GM19043 (cell line): ENCODE results near the gene NTNG2.

Experiments used
- ATAC-seq: cut with Tn5 transposase; IDR thresholded peaks from one replicate; pipeline ENCODE4 v1.9.1; 2021; ENCODE audit warnings: low read depth; ENCODE audit not compliant: unreplicated experiment

Gene NTNG2

DNA sequence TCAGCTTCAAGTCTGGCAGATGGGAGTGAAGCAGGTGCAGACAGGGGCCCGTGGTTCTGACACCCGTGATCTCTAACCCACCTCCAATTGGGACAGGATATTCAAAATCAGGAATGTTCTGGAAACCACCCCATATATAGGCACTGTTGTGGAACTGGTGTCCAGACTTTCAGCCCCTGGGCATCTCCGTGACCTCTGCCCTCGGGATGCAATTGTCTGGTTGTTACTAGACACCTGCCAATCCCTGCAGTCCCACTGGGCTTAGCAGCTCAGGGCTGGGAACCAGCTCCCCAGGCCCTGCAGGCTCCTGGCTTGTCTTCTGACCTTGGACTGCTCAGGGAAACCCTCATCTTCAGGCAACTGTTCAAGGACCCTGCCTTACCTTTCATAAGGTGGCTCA, 38.8 kb downstream of the NTNG2 start:
- no peak for ATAC-seq

DNA sequence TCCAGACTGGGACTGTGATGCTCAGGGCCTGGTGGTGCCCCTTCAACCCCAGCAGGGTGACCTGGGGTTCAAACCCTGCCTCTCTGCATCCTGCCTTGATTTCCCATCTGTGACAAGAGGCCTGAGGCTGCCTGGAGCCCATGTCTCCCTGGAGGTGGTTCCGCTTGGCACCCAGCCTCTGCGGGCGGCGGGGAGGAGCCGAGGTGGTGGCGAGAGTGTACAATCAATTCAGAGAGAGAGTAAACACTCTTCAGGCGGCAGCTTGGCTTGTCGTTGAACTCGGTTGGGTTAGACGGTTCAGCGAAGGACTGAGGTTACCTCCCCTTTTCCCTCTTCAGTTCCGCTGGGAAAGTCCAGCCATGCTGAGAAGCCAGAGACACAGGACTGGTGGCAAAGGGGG, 39.3 kb downstream of the NTNG2 start:
- no peak for ATAC-seq

DNA sequence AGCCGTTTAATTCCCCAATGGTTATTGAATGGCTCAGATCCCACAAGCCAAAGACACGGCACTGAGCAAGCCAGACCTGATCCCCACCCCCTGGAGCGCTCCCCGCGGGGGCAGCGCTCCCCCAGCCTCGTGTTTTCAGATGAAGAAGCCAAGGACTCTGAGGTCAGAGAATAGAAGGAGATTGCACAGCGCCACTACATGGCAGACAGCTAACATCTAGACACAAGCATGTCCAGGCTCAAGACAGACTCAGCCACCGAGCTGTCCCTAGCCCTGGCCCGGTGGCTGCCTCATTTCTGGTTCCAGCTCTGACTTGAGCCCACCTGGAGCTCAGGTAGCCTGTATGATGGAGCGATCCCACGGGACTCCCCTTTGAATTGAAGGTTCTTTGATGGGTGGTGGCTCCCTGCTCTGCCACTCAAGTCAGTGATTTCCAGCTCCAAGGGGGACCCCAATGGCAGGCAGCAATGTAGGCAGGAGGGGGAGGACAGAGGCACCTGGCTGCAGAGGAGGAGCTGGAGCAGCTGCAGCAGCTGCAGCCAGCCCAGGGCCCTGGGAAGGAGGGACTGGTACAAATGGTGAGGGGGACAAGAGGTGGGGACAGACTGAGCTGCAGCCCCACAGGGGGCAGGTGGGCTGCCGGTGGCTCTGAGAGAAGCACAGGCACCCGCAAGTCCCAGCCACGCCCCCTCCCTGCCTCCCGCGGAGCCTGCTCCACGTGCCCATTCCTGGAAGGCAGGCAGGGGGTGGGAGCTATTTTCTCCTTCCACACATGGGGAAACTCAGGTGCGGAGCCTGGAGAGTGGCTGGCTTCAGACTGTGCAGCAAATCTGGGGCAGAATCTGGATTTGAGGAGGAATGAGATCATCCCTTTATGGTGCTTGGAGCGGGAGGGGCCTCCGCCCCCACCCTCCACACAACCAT, 40.2 kb downstream of the NTNG2 start:
- no peak for ATAC-seq

DNA sequence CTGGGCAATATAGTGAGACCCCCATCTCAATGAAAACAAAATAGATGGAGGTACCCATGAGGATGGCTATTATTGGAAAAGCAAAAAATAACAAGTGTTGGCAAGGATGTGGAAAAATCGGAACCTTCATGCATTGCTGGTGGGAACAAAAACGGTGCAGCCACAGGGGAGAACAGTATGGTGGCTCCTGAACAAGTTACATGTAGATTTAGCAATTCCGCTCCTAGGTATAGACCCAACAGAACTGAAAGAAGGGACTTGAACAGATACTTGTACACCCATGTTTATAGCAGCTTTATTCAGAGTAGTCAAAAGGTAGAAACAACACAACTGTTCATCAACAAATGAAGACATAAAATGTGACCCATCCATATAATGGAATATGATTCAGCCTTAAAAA, 43.0 kb downstream of the NTNG2 start:
- ATAC-seq: no peak

DNA sequence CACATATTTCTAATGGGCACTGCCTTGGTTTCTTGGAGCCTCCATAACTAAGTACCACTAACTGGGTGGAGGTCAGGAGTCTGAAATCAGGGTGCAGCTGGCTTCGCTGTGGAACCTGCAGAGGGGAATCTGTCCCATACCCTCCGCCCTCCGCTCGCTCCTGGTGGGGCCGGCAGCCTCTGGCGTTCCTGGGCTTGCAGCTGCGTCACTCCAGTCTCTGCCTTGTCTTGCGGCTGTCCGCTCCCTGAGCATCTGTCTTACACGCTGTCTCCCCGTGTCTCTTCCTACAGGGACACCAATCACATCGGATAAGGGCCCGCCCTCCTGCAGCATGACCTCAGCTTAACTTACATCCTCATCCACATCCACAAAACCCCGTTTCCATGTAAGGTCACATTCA, 45.4 kb downstream of the NTNG2 start:
- no peak for ATAC-seq

DNA sequence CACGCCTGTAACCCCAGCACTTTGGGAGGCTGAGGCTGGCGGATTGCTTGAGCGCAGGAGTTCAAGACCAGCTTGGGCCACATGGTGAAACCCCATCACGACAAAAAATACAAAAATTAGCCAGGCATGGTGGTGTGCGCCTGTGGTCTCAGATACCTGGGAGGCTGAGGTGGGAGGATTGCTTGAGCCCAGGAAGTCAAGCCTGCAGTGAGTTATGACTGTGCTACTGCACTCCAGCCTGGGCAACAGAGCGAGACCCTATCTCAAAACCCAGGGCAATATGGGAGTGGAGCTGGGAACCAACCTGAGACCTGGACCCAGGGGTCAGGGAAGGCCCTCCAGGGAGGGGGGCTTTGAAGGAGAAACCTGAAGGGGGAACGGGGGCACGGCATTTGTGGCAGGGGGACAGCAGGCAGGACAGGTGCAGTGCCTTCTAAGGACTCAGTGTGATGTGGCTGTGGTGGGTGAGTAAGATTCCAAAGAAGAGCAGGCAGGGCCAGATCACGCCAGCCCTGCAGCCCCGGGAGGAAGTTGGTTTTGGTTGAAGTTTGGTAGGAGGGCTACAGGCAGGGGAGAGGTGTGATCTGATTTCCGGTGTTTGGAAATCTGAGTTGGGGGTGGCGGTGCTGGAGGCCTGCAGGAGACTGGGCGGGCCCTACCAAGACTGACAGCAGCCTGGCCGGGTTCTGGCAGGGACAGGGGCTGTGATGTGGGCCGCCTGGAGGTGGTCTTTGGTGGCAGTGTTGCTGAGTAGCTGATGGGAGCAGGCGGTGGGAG, 46.2 kb downstream of the NTNG2 start:
- ATAC-seq: no peak

DNA sequence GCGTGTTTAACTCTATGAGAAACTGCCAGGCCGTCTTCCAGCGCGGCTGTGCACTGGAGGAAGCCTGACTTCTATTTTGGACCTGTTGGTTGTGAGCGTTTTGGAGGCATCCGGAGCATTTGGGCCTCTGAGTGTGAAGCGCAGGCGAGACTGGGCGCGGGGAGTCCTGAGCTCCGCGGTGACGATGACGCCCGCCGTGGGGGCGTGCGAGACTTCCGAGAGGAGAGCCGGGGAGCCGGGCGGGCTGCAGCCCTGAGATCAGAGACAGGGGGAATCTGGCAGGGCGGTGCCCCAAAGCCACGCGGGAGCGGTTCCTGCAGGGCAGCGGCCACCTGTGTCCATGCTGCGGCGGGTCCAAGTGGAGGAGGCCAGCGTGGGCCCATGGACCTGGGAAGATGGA, 47.4 kb downstream of the NTNG2 start:
- ATAC-seq: no peak

DNA sequence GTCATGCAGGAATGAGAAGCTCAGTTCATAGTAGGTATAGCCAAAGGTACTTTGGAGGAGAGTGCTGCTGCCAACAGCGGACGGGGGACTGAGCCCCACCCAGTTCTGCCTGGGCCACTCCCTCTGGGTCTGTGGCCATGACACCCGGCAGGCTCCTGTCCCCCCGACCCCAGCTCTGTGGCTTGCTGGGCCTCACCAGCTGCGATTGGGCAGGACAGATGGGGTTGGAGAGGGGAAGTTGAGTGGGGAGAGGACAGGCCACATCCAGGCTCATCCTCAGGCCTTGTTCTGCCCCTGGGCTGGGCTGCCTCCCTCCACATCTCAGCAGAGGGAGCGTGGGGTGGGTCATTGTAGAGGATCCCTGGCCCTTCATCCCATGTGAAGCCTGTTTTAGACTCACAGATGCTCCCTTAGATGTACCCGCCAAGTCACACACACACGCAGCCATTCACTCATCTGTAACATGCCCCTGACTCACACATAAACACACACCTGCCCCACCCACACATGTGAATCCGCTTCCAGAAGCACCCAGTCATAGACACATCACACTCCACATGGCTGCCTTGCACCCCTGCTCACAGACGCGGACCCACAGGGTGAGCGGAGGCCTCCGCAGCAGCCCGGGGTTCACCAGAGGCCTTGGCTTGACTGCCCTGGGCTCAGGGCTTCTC, 48.8 kb downstream of the NTNG2 start:
- no peak for ATAC-seq

DNA sequence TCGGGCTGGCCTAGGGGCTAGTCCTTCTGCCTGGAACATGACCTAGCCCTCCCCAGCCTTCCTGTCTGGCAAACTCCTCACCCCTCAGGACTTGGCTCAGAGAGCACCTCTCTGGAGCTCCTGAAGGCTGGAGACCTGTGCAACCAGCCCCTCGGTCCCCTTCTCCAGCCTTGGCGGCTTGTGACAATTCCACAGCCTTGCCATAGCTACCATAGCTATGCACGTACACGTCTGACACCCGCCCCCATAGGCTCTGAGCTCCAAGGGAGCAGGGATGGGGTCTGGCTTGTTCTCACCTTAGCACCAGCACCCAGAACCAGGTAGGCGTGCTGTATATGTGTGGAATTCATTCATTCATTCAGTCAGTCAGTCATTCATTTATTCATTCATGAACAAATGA, 49.7 kb downstream of the NTNG2 start:
- ATAC-seq: no peak

DNA sequence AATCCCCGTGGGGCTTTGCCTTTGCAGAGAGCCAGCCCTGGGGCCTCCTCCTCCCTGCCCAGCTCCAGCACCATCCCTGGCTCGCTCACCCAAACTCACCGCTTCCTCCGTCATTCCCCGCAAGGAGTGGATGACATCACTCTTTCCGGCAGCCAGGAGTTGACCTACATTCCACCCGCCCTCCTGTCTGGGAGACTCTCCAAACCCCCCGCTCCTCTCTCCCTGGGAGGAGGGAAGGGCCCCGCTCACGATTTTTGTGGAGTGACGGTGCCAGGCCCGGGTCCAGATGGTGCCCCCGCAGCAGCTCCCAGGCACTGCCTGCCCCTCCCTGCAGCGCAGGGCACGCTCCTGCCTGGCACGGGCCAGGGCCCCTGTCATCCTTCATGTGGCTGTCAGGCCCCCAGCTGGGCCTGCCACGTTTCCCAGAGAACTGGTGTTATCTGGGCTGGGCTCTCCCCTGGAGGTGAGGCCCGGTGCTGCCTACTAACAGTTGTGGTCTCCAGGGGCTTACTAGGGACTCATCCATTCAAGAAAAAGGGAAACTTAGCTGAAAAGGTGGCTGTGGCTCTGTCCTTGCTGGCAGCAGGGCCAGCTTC, 52.3 kb downstream of the NTNG2 start:
- no peak for ATAC-seq

DNA sequence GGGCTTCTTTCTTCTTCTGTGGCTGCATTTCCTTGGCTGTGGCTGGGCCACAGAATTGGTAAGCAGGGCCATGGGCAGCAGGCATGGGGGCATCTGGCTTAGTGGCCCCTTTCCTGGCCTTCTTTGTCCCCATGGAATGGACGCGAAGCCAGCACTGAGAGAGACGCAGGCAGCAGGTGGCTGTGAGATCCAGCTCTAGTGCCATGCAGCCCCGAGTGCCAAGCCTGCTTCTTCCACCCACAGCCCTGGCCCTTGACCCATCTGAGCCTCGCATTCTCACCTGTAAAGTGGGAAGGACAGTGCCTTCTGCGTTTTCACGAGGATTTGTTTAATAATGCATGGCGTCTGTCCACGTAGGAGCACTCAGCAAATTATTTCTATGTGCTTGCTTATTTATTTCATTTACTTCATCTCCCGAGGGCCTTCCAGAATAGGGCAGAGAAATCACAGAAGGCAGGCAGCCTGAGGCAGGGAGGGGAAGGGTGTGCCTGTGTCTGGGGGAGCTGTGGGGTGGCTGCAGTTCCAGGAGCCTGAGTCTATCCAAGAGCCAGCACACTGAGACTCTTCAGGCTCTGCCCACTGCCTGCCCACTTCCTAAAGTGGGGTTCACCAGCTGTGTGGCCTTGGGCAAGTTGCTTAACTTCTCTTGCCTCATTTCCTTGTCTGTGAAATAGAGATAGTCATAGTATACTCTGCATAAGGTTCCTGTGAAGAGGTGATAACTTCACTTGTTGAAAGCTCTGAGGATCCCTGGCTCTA, 55.2 kb downstream of the NTNG2 start:
- ATAC-seq: no peak

DNA sequence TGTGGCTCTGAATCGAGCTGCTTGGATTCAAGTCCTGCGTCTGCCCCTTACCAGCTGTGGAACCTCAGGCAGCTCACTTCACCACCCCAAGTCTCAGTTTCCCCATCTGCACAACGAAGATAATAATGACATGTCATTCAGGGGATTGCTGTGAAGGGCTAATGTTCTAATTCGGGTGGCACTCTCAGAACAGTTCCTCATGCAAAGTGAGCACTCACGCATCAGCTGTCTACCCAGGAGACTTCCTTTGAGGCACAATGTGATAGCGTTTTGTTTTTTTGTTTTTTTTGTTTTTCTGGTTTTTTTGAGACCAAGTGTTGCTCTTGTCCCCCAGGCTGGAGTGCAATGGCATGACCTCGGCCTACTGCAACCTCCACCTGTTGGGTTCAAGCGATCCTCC, 56.4 kb downstream of the NTNG2 start:
- no peak for ATAC-seq

DNA sequence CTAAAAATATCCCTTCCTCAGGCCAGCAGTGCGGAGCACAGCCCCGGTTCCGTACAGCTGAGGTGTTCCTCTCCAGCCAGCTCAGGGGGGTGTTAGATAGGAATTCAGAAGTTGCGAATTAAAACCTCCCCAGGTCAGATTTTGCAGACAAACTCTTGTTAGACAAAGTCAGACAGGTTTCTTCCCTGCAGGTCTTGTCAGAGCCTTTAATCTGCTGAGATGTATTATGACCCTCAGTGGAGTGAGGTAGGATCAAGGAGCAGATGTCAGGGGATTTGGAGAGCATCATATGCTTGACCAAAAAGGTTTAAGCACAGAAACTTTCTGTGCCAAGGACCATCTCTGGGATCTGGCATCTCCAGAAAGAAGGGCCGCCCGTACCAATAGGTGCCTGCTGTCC, 60.1 kb downstream of the NTNG2 start:
- ATAC-seq: no peak

DNA sequence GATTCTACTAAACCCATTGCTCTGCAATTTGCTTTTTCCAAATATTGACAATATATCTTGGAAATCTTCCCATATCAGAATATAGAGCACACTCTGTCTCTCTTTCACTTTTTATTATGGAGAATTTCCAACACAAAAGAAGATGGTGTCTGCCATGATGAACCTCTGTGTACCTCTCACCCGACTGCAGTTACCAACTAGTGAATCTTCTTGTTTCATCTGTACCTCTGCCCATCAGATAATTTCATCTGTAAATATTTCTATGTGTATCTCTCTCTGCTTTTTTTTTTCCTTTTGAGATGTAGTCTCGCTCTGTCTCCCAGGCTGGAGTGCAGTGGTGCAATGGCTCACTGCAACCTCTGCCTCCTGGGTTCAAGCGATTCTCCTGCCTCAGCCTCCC, 62.8 kb downstream of the NTNG2 start:
- no peak for ATAC-seq

DNA sequence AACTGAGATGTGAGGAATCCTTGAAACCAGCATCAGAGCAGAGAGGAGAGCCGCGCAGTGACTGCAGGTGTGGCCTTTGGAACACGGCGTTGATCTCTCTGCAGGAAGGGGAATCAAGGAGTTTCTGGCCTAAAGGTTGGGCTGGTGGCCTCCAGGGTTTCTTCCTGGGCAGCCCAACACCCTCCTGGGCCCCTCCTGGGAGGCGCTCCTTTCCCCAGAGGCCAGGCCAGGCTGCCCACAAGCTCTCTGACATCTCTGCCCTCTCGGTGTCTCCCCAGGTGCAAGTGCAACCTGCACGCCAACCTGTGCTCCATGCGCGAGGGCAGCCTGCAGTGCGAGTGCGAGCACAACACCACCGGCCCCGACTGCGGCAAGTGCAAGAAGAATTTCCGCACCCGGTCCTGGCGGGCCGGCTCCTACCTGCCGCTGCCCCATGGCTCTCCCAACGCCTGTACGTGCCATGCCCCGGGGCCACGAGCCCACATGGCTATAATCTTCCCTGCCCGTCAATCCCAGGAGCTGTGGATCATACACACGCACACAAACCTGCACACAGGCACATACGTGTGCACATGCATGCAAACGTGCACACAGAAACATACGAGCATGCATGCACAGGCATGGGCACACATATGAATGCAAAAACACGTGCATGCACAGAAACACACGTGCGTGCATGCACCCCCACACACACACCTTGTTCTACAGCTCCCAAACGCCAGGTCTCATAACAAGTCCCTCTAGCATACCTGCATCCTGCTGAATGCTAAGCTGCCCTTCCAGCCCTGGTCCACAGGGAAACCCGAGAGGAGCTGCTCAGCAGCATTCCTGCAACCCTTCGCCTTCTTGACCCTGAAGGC, 64.9 kb downstream of the NTNG2 start:
- no peak for ATAC-seq

DNA sequence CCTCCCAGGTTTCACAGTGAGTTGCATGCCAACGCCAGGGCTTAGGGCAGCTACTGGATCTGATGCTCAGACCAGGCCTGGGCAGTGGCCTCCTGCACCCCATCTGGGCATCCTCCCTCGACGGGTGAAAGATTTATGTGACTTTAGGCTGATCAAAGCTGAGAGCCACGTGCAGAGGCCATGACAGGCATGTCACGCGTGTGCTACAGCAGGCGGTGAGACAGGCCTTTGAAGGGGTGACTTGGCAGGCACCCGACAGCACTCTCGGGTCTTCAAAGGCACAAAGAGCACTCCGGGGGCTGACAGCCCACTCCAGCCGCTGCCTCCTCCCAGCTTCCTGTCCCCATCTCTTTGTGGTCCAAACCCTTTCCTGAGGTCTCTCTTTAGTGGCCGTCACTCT, 66.2 kb downstream of the NTNG2 start:
- no peak for ATAC-seq

DNA sequence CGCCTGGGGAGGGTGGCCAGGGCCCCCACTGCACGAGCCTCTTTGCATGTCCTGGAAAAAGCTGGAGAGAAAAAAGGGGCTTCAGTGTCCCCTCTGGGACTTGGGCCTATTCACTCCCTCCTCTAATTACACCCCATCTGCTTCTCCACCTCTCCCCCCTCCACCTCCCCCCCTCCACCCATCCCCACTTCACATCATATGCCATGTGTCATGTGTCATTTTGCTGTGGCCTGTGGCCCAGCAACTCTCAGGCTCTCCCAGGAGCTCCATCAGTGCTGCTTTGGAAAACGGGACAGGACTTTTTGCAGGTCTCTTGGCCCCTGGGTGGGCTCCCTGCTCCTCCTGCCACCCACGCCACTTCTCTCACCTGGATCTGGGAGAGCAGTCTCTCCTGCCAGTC, 68.7 kb downstream of the NTNG2 start:
- no peak for ATAC-seq

DNA sequence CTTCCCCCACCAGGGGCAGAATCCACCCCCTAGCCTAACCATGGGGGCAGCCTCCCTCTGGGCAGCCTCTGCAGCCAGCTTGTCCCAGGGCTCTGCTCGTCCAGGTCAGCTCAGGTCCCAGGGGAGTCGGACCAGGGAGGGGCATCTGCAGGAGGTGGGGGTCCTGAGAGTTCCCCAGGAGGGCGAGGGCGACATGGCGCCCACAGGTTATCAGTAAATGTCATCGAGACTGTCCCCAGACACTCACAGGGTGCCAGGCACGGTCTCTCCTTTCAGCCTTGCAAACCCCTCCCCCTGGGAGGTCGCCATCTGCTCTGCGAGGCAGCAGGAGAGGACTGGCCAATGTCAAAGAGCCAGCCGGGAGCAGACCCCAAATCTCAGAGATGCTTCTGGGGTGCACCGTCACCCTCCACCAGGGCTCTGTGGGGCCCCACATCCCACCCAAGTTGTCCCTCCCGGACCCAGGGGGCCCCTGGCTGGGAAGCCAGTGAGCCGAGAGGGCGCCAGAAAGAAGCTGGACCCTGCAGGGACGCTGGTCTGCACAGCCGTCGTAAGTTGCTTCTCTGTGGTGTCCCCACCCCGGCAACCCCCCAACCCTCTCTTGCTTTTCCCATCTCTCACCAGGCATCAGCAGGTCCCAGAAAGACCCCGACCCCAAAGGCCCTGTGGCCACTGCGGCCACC, 69.3 kb downstream of the NTNG2 start:
- no peak for ATAC-seq

DNA sequence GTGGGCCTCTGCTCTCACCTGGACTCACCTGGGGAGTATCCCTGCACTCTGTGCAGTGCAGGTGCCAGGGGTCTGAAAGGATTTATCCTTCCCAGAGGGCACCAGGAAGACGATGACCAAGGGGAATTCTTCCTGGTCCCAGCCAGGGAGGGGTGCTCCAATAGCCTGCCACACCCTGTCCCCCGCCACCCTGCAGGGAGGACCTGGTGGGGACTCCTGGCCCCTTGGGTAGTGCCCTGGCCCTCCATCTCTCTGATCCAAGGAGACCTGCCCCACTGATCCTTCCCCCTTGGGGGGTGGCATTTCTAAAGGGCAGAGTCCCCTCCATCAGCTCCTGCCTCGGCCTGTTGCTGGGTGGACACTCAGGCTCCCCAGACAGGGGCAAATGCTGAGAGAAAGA, 70.7 kb downstream of the NTNG2 start:
- no peak for ATAC-seq
